K562 (cell line): ENCODE measurements around the gene DDX55. TPM values are rescaled to one million over a fixed set of nuclear protein-coding genes. Genes with fewer than 3 reads are reported as not detected.
A peak's percentile ranks its signal among the peaks of the same experiment; 100 is the strongest.

Experiments
- CBX2 ChIP-seq: fragments of 200-600 bp; sonication (generic); IDR thresholded peaks from one replicate; pipeline ENCODE4 v1.6.1; 2012; ENCODE audit warnings: mild to moderate bottlenecking, low read length, inconsistent platforms; ENCODE audit not compliant: insufficient read depth, poor library complexity, severe bottlenecking
- PKNOX1 ChIP-seq: fragments of 450-650 bp; IDR thresholded peaks from 2 replicates; pipeline ENCODE4 v1.6.1; 2016
- RAD51 ChIP-seq: fragments of 450-650 bp; IDR thresholded peaks from 2 replicates; pipeline ENCODE4 v1.7.1; 2016; ENCODE audit warnings: low read depth, mild to moderate bottlenecking, borderline replicate concordance
- TFE3 ChIP-seq: fragments of 450-650 bp; formaldehyde crosslinking; IDR thresholded peaks from 2 replicates; pipeline ENCODE4 v1.4.0; 2020; ENCODE audit warnings: mild to moderate bottlenecking, mixed read lengths
- USF1 ChIP-seq: sonication (generic); formaldehyde crosslinking; IDR thresholded peaks from 2 replicates; pipeline ENCODE4 v1.9.0; 2022; ENCODE audit warnings: mild to moderate bottlenecking, missing genetic modification reagents
- ZEB2 ChIP-seq: fragments of 450-650 bp; IDR thresholded peaks from 2 replicates; pipeline ENCODE4 v1.6.1; 2016
- ZFP91 ChIP-seq: sonication (generic); formaldehyde crosslinking; IDR thresholded peaks from 2 replicates; pipeline ENCODE4 v1.8.0; 2022; ENCODE audit warnings: mild to moderate bottlenecking, missing genetic modification reagents
- ZNF274 ChIP-seq: IDR thresholded peaks from 2 replicates; pipeline ENCODE4 v1.6.1; 2011; ENCODE audit warnings: low read depth, mild to moderate bottlenecking, low read length, moderate library complexity, borderline replicate concordance
- ZNF561 ChIP-seq: fragments of 450-650 bp; formaldehyde crosslinking; conservative IDR thresholded peaks from 2 replicates; pipeline ENCODE4 v1.4.0; 2020; ENCODE audit warnings: mild to moderate bottlenecking, moderate library complexity
- polyA plus RNA-seq, 8 experiments: library from polyadenylated mRNA; depleted of rRNA in 4 of 8; stranded (reverse) in 5 of 8; unstranded in 3 of 8; fragments of >200 nt; fragmentation: Nextera tagmentation in 2 of 8; fragmentation: Illumina TruSeq in 1 of 8; extraction: Ambion mirVana in 2 of 8; extraction: Trizol in 1 of 8; gene quantifications; 2 replicates each; pipeline versions ENCODE4 v1.2.1 to v1.2.3, GENCODE V29; 2011 to 2014; ENCODE audit warnings: inconsistent platforms in 1 of 8, missing spikeins in 1 of 8
- total RNA-seq, 7 experiments: library from RNA; depleted of rRNA in 6 of 7; stranded (reverse); fragments of >200 nt in 6 of 7; fragmentation: Illumina TruSeq in 2 of 7; extraction: Trizol in 2 of 7; gene quantifications; 2 replicates each; pipeline versions ENCODE4 v1.2.1 to v1.2.3, GENCODE V29; 2011 to 2021; ENCODE audit warnings: low replicate concordance in 1 of 7
- TF ChIP-seq, protein P1 (sequence below): fragments of 250-450 bp; sonication (Bioruptor Pico); IDR thresholded peaks from 2 replicates; pipeline ENCODE4 v1.8.0; 2021; ENCODE audit warnings: borderline replicate concordance, mild to moderate bottlenecking, moderate library complexity; ENCODE audit not compliant: poor library complexity, severe bottlenecking

The DDX55 gene
- total and polyA plus RNA-seq, 9 of the 15 experiments (the other 6 are each of a cell fraction or from before 2014, with no cell fraction given): 10.6 to 71.0 (median 60.9) TPM

DNA sequence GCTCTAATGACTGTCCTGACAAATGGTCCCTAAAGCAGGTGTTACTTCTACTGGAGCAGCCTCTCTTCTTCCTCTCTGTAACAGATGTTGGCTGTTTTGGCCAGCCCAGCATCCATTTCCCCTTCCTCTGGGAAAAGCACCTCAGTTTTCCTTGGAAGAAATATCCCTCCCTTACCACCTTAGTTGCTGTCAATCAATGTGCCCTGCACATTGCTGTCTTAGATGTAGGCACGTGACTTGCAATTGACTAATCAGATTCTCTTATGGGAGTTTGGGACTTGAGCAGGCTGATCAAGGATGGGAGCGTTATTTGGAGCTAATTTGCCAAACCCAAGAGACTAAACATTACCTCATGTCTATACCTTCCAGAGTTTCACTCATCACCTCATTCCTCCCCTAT, 29.5 kb upstream of the DDX55 start (continued):
- TF ChIP-seq RAD51 (peak; percentile 48; the same call in 1 of the 2 replicates), CBX2 (no peak), ZNF561 (CRISPR knock-in tag) (no peak), ZFP91 (no peak), PKNOX1 (peak; percentile 73), TFE3 (CRISPR knock-in tag) (peak; percentile 46), ZNF274 (no peak), USF1 (peak; percentile 68), ZEB2 (no peak)
- TF ChIP-seq, protein P1, sequence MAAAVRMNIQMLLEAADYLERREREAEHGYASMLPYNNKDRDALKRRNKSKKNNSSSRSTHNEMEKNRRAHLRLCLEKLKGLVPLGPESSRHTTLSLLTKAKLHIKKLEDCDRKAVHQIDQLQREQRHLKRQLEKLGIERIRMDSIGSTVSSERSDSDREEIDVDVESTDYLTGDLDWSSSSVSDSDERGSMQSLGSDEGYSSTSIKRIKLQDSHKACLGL (CRISPR knock-in tag): no peak
